ENCODE results near the gene SLC8A1. TPM values are rescaled to one million over a fixed set of nuclear protein-coding genes. Genes with fewer than 3 reads are reported as not detected.

The SLC8A1 gene
- total and polyA plus RNA-seq, 8 donors = 5.4 to 39.7 (median 6.6) TPM

GRCh38 chr2:40097691-40098385 is 354.1 kb downstream of the SLC8A1 start:
- Histone ChIP-seq H3K4me3 (no peak overlapping the region), H3K36me3 (no peaks in the 10 kb centered on the region), H3K27ac (no peak overlapping the region), H3K27me3 (no peaks in the 10 kb centered on the region), H3K4me1 (no peaks in the 10 kb centered on the region), H3K9me3 (no peaks in the 10 kb centered on the region)
- no peak for ATAC-seq
- intact Hi-C loops (cut with DNase I) = no loop called here
- DNase-seq = no peak
- TF ChIP-seq CTCF (IDR thresholded peaks at IDR 0.05) = no peak

GRCh38 chr2:40096360-40096759 is 355.5 kb downstream of the SLC8A1 start:
- Histone ChIP-seq H3K27me3 (no peaks in the 10 kb centered on the region), H3K4me3 (no peak overlapping the region), H3K4me1 (no peaks in the 10 kb centered on the region), H3K9me3 (no peaks in the 10 kb centered on the region), H3K27ac (no peak overlapping the region), H3K36me3 (no peaks in the 10 kb centered on the region)
- ATAC-seq (peak; percentile 40), DNase-seq (no peak)
- TF ChIP-seq CTCF (IDR thresholded peaks at IDR 0.05) = no peak
- intact Hi-C loops (cut with DNase I) = no loop called here

GRCh38 chr2:40095000-40095399 is 356.9 kb downstream of the SLC8A1 start:
- Histone ChIP-seq H3K27me3 (no peaks in the 10 kb centered on the region), H3K4me1 (no peaks in the 10 kb centered on the region), H3K9me3 (no peaks in the 10 kb centered on the region), H3K4me3 (no peak overlapping the region), H3K27ac (peak overlapping the region in 1 of 2 donors; percentile 29), H3K36me3 (no peaks in the 10 kb centered on the region)
- ATAC-seq (peak; percentile 27), DNase-seq (peak in 1 of 4 donors; percentile 47)
- intact Hi-C loops (cut with DNase I) = no loop called here
- TF ChIP-seq CTCF (IDR thresholded peaks at IDR 0.05) = no peak

GRCh38 chr2:40094451-40094850 is 357.4 kb downstream of the SLC8A1 start:
- intact Hi-C loops (cut with DNase I) = no loop called here
- TF ChIP-seq CTCF (IDR thresholded peaks at IDR 0.05) = no peak
- Histone ChIP-seq H3K4me1 (no peaks in the 10 kb centered on the region), H3K9me3 (no peaks in the 10 kb centered on the region), H3K27ac (peak overlapping the region in 1 of 2 donors; percentile 29), H3K36me3 (no peaks in the 10 kb centered on the region), H3K27me3 (no peaks in the 10 kb centered on the region), H3K4me3 (no peak overlapping the region)
- ATAC-seq (no peak), DNase-seq (no peak)

- H3K9me3 ChIP-seq = no peaks in the 10 kb centered on the region
- H3K4me1 ChIP-seq = no peaks in the 10 kb centered on the region
- no peak overlapping the region for H3K27ac ChIP-seq
- ATAC-seq (no peak), DNase-seq (peak in 1 of 4 donors; percentile 41)
- no peak overlapping the region for H3K4me3 ChIP-seq
- intact Hi-C loops (cut with DNase I) = no loop called here
- H3K36me3 ChIP-seq = no peaks in the 10 kb centered on the region
- no peak for TF ChIP-seq CTCF (IDR thresholded peaks at IDR 0.05)
- no peaks in the 10 kb centered on the region for H3K27me3 ChIP-seq
These were observed 358.7 kb downstream of the SLC8A1 start for GRCh38 chr2:40093021-40093675.

Measured in left lung (tissue), 10 donors.